ENCODE data around the gene TBX15. TPM values are rescaled to one million over a fixed set of nuclear protein-coding genes. Genes with fewer than 3 reads are reported as not detected.
"Not testable (repeated sequence)": the region's sequence is repeated elsewhere in the genome, so short reads cannot be mapped to it uniquely, and the experiment has no call there.

The TBX15 gene
- polyA plus RNA-seq, 1 donor = 0.04 TPM

DNA sequence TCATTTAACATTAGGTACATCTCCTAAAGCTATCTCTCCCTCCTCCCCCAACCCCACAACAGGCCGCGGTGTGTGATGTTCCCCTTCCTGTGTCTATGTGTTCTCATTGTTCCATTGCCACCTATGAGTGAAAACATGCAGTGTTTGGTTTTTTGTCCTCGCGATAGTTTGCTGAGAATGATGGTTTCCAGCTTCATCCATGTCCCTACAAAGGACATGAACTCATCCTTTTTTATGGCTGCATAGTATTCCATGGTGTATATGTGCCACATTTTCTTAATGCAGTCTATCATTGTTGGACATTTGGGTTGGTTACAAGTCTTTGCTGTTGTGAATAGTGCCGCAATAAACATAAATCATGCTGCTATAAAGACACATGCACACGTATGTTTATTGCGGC is 30.6 kb downstream of the TBX15 start:
- WGBS (ENCODE audit: insufficient coverage, low lambda C conversion rate) = 100% methylated on average over 2 of the region's 7 CpGs
- DNase-seq; H3K4me3 ChIP-seq (ENCODE audit: low read length); H3K9me3 ChIP-seq (ENCODE audit: control insufficient read depth, low read depth, low read length); H3K27ac ChIP-seq (ENCODE audit: low read length); H3K36me3 ChIP-seq (ENCODE audit: control insufficient read depth, insufficient read depth, low read length); H3K27me3 ChIP-seq (ENCODE audit: control insufficient read depth, insufficient read depth, low read length): not testable (repeated sequence)
- peaks cover 34% of the 10 kb centered on the region for H3K4me1 ChIP-seq (ENCODE audit: control insufficient read depth, insufficient read depth, low read length)

DNA sequence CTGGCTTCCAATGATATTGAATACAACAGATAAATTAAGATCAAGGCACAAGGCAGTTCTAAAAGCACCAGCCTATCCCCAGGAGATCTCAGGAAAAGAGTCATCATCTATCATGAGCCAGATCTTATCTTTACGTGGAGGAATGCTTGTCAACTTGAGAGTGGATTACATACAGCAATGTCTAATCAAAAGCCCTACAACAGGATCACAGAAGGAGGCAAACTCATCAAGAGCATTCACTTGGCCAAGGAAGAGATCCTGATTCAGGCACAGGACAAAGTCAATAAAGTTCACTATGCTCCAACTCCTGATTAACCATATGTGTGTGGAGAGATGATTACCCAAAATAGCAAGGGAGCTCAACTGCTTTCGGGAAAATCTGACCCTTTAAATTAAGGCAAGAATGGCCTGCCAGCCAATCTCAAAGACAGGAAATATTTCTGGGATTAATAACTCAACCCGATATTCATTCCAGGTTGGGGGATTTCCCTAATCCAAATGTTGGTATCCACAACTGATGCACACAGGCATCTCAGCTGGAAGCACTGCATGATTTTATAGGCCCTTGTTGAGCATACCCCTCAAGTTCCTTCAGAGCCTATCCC is 33.7 kb downstream of the TBX15 start:
- WGBS (ENCODE audit: insufficient coverage, low lambda C conversion rate) = no CpG with 5 or more reads among the region's 3 CpGs
- H3K4me3 ChIP-seq (ENCODE audit: low read length) = no peak overlapping the region
- H3K27ac ChIP-seq (ENCODE audit: low read length) = no peak overlapping the region
- H3K27me3 ChIP-seq (ENCODE audit: control insufficient read depth, insufficient read depth, low read length) = no peaks in the 10 kb centered on the region
- no peaks in the 10 kb centered on the region for H3K36me3 ChIP-seq (ENCODE audit: control insufficient read depth, insufficient read depth, low read length)
- DNase-seq = no peak
- peaks cover 14% of the 10 kb centered on the region for H3K4me1 ChIP-seq (ENCODE audit: control insufficient read depth, insufficient read depth, low read length)
- H3K9me3 ChIP-seq (ENCODE audit: control insufficient read depth, low read depth, low read length) = no peaks in the 10 kb centered on the region

DNA sequence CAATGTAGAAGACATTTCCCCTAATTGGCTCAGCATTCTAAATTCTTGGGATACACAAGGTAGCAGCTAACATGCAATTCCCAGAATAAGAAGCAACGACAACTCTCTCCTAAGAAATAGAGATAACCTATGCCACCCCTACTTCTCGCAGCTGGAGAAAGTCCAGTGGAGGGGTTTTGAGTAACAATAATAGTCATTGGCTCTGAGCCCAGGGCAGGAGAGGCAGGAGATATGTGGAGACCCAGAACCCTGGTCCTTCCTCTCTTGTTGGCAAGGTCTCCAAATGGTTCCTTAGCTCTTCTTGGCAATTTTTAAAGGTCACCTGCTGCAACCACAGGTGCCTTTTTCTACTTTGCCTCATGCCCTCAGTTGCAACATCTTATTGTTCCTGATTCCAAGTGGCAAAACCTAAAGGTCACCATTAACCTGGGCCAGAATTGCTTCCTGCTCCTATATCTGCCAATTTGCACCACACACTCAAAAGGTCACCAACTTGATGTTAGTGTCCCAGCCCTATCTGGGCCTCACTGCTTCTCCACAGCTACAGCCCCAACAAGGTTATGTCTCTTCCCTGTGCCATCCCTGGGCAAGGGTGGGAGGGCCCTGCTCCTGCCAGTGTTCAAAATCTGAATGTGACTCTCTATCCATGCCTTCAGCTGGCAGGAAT is 36.7 kb downstream of the TBX15 start:
- Histone ChIP-seq H3K27ac (ENCODE audit: low read length) (no peak overlapping the region), H3K4me1 (ENCODE audit: control insufficient read depth, insufficient read depth, low read length) (peaks cover 9% of the 10 kb centered on the region), H3K9me3 (ENCODE audit: control insufficient read depth, low read depth, low read length) (no peaks in the 10 kb centered on the region), H3K36me3 (ENCODE audit: control insufficient read depth, insufficient read depth, low read length) (no peaks in the 10 kb centered on the region), H3K4me3 (ENCODE audit: low read length) (no peak overlapping the region), H3K27me3 (ENCODE audit: control insufficient read depth, insufficient read depth, low read length) (no peaks in the 10 kb centered on the region)
- no peak for DNase-seq
- WGBS (ENCODE audit: insufficient coverage, low lambda C conversion rate) = no CpG with 5 or more reads among the region's 2 CpGs

DNA sequence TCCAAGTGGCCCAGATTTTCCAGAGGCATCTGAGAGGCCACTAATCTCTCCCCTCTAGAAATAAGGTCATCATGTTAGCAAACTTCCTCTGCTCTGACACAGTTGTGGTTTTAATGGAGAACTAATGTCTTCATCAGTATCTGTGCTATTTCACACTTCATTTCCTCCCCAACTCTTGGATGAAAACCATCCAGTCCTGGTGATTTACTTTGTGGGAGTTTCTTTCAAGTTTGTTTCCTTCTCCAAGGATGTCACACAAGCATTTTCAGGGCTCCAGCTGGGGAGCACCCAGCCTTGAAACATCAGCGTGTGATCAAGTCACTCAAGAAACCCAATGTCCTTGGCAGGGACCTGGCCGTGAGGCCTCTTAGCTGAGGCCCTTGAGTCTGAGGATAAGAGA is 38.8 kb downstream of the TBX15 start:
- no peak overlapping the region for H3K27ac ChIP-seq (ENCODE audit: low read length)
- no peak for DNase-seq
- WGBS (ENCODE audit: insufficient coverage, low lambda C conversion rate) = no CpG with 5 or more reads among the region's 2 CpGs

GRCh38 chr1:118948846-118949245 is 39.3 kb downstream of the TBX15 start:
- no peaks in the 10 kb centered on the region for H3K27me3 ChIP-seq (ENCODE audit: control insufficient read depth, insufficient read depth, low read length)
- no peaks in the 10 kb centered on the region for H3K36me3 ChIP-seq (ENCODE audit: control insufficient read depth, insufficient read depth, low read length)
- H3K27ac ChIP-seq (ENCODE audit: low read length) = peak overlapping the region; percentile 51
- no peak for DNase-seq
- 63% methylated on average over 1 of the region's 1 CpG for WGBS (ENCODE audit: insufficient coverage, low lambda C conversion rate)
- H3K4me1 ChIP-seq (ENCODE audit: control insufficient read depth, insufficient read depth, low read length) = peaks cover 9% of the 10 kb centered on the region
- H3K4me3 ChIP-seq (ENCODE audit: low read length) = no peak overlapping the region
- H3K9me3 ChIP-seq (ENCODE audit: control insufficient read depth, low read depth, low read length) = no peaks in the 10 kb centered on the region

More for the DNA sequence above, 38.8 kb downstream of the TBX15 start:
- Histone ChIP-seq H3K9me3 (ENCODE audit: control insufficient read depth, low read depth, low read length) (no peaks in the 10 kb centered on the region), H3K4me1 (ENCODE audit: control insufficient read depth, insufficient read depth, low read length) (peaks cover 9% of the 10 kb centered on the region), H3K27me3 (ENCODE audit: control insufficient read depth, insufficient read depth, low read length) (no peaks in the 10 kb centered on the region), H3K4me3 (ENCODE audit: low read length) (no peak overlapping the region), H3K36me3 (ENCODE audit: control insufficient read depth, insufficient read depth, low read length) (no peaks in the 10 kb centered on the region)

DNA sequence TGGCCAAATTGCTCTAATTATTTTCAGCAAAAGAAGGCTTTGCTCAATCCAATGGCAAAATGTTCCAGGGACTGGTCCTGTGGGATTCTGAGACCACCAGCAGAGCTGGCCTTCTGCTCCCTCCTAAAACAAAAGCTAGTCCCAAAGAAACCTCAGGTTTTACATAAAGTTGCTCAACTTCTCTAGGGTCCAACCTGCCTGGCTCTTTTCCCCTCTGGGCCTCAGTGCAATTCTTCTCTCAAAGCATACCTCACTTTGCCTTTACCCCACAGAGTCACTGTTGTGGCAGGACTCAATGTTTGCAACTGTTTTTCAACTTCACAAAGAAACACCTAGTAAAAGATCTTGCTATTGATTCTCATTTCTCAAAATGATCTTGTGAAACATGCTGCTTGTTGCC is 39.8 kb downstream of the TBX15 start:
- peak; percentile 10 to 34 for DNase-seq
- Histone ChIP-seq H3K27me3 (ENCODE audit: control insufficient read depth, insufficient read depth, low read length) (no peaks in the 10 kb centered on the region), H3K27ac (ENCODE audit: low read length) (peak overlapping the region; percentile 51)

GRCh38 chr1:118947790-118948189 is 40.4 kb downstream of the TBX15 start:
- Histone ChIP-seq H3K9me3 (ENCODE audit: control insufficient read depth, low read depth, low read length) (no peaks in the 10 kb centered on the region), H3K36me3 (ENCODE audit: control insufficient read depth, insufficient read depth, low read length) (no peaks in the 10 kb centered on the region), H3K4me3 (ENCODE audit: low read length) (no peak overlapping the region), H3K27ac (ENCODE audit: low read length) (peak overlapping the region; percentile 51), H3K4me1 (ENCODE audit: control insufficient read depth, insufficient read depth, low read length) (peaks cover 9% of the 10 kb centered on the region), H3K27me3 (ENCODE audit: control insufficient read depth, insufficient read depth, low read length) (no peaks in the 10 kb centered on the region)
- peak; percentile 12 to 48 for DNase-seq
- no CpG with 5 or more reads among the region's 2 CpGs for WGBS (ENCODE audit: insufficient coverage, low lambda C conversion rate)

More for the DNA sequence above, 39.8 kb downstream of the TBX15 start:
- H3K9me3 ChIP-seq (ENCODE audit: control insufficient read depth, low read depth, low read length) = no peaks in the 10 kb centered on the region
- no peaks in the 10 kb centered on the region for H3K36me3 ChIP-seq (ENCODE audit: control insufficient read depth, insufficient read depth, low read length)
- no peak overlapping the region for H3K4me3 ChIP-seq (ENCODE audit: low read length)
- H3K4me1 ChIP-seq (ENCODE audit: control insufficient read depth, insufficient read depth, low read length) = peaks cover 9% of the 10 kb centered on the region

- Histone ChIP-seq H3K36me3 (ENCODE audit: control insufficient read depth, insufficient read depth, low read length) (no peaks in the 10 kb centered on the region), H3K4me3 (ENCODE audit: low read length) (no peak overlapping the region), H3K27me3 (ENCODE audit: control insufficient read depth, insufficient read depth, low read length) (no peaks in the 10 kb centered on the region), H3K4me1 (ENCODE audit: control insufficient read depth, insufficient read depth, low read length) (peaks cover 9% of the 10 kb centered on the region), H3K9me3 (ENCODE audit: control insufficient read depth, low read depth, low read length) (no peaks in the 10 kb centered on the region), H3K27ac (ENCODE audit: low read length) (peak overlapping the region; percentile 51)
- 80% methylated on average over 1 of the region's 3 CpGs for WGBS (ENCODE audit: insufficient coverage, low lambda C conversion rate)
- DNase-seq = peak; percentile 18 to 35
Observed at GRCh38 chr1:118947003-118947765, 41.0 kb downstream of the TBX15 start.

GRCh38 chr1:118945489-118945888 is 42.7 kb downstream of the TBX15 start:
- peaks cover 9% of the 10 kb centered on the region for H3K4me1 ChIP-seq (ENCODE audit: control insufficient read depth, insufficient read depth, low read length)
- no peak overlapping the region for H3K4me3 ChIP-seq (ENCODE audit: low read length)
- no peaks in the 10 kb centered on the region for H3K9me3 ChIP-seq (ENCODE audit: control insufficient read depth, low read depth, low read length)
- no peak for DNase-seq
- H3K36me3 ChIP-seq (ENCODE audit: control insufficient read depth, insufficient read depth, low read length) = no peaks in the 10 kb centered on the region
- no peaks in the 10 kb centered on the region for H3K27me3 ChIP-seq (ENCODE audit: control insufficient read depth, insufficient read depth, low read length)
- H3K27ac ChIP-seq (ENCODE audit: low read length) = no peak overlapping the region
- WGBS (ENCODE audit: insufficient coverage, low lambda C conversion rate) = no CpG with 5 or more reads among the region's 1 CpG

DNA sequence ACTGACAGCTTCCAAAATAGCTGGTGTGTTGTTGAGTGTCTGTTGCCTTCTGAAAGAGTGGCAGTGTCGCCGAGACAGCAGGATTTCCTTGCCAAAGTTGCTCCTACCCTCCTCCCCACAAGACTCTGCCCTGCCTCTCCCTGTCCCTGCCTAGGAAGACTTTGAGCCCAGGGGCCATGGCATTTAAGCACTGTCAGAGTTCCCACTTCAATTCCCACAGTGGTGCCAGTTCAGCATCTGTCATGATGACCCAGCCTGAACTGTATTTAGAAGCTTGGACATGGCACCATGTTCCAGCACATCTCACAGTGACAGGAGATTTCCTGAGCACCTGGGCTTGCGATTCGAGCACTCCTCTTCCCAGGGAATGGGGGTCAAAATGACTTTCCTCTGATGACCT is 43.6 kb downstream of the TBX15 start:
- no peaks in the 10 kb centered on the region for H3K36me3 ChIP-seq (ENCODE audit: control insufficient read depth, insufficient read depth, low read length)
- DNase-seq = no peak
- H3K4me3 ChIP-seq (ENCODE audit: low read length) = no peak overlapping the region
- no peaks in the 10 kb centered on the region for H3K27me3 ChIP-seq (ENCODE audit: control insufficient read depth, insufficient read depth, low read length)
- WGBS (ENCODE audit: insufficient coverage, low lambda C conversion rate) = no CpG with 5 or more reads among the region's 4 CpGs
- H3K9me3 ChIP-seq (ENCODE audit: control insufficient read depth, low read depth, low read length) = no peaks in the 10 kb centered on the region
- H3K27ac ChIP-seq (ENCODE audit: low read length) = no peak overlapping the region
- H3K4me1 ChIP-seq (ENCODE audit: control insufficient read depth, insufficient read depth, low read length) = peaks cover 9% of the 10 kb centered on the region
